Measurements from ENCODE around the gene SYNGR1.
A peak's percentile ranks its signal among the peaks of the same experiment; 100 is the strongest.

DNA sequence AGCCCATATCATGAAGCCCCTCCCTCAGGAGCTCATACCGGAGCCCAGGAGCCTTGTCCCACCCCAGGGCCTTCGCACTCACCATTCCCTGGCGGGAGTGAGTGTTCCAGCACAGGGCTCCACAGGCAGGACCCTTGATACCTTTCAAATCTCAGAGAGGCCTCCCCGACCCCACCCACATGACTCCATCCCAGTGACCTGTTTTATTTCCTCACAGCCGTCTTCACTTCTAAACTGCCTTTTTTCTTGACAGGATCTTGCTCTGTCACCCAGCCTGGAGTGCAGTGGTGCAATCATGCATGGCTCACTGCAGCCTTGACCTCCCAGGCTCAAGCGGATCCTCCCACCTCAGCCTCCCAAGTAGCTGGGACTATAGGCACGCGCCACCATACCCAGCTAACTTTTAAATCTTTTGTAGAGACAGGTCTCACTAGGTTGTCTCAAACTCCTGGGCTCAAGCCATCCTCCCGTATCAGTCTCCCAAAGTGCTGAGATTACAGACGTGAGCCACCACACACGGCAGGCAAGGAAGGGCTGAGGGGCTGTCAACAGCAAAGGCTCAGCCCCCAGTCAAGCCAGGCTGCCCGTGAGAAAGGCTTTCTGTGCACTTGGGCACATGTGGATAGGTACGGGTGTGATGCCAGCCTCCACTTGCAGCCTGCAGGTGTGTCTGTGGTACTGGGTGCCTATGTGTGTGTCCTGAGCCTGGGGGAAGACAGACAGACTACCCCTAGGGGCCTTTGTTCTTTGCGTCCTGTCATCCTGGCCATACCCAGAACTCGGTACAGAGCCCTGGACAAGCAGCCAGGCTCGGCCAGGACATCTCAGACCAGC, 39.7 kb upstream of the SYNGR1 start:
- TF ChIP-seq, protein P1, sequence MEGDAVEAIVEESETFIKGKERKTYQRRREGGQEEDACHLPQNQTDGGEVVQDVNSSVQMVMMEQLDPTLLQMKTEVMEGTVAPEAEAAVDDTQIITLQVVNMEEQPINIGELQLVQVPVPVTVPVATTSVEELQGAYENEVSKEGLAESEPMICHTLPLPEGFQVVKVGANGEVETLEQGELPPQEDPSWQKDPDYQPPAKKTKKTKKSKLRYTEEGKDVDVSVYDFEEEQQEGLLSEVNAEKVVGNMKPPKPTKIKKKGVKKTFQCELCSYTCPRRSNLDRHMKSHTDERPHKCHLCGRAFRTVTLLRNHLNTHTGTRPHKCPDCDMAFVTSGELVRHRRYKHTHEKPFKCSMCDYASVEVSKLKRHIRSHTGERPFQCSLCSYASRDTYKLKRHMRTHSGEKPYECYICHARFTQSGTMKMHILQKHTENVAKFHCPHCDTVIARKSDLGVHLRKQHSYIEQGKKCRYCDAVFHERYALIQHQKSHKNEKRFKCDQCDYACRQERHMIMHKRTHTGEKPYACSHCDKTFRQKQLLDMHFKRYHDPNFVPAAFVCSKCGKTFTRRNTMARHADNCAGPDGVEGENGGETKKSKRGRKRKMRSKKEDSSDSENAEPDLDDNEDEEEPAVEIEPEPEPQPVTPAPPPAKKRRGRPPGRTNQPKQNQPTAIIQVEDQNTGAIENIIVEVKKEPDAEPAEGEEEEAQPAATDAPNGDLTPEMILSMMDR (IDR thresholded peaks at IDR 0.05): no peak
- TF ChIP-seq SIN3A (IDR thresholded peaks at IDR 0.05; ENCODE audit: borderline replicate concordance, insufficient read depth, low read depth, low read length) (0 out of 2 replicates have a peak, but pooled peaks have one; percentile 39), POLR2AphosphoS5 (IDR thresholded peaks at IDR 0.05; ENCODE audit: low read depth, low read length) (no peak)
